ENCODE data around the gene POLR3A.

- TF ChIP-seq POLR2A (IDR thresholded peaks at IDR 0.05) (no peak), CTCF (IDR thresholded peaks at IDR 0.05) (no peak)
Measured at GRCh38 chr10:78038105-78038504, 8.8 kb upstream of the POLR3A start.
